Activated CD8-positive, alpha-beta T cell treated with anti-CD3 and anti-CD28 coated beads for 36 hours (primary cell): Measurements from ENCODE around the gene LYPD6. TPM values are rescaled to one million over a fixed set of nuclear protein-coding genes. Genes with fewer than 3 reads are reported as not detected.

Source experiments
- ATAC-seq: fragments of 200-7000 bp; cut with Tn5 transposase; one replicate; pipeline ENCODE4 v1.10.0; 2021; ENCODE audit warnings: mild to moderate bottlenecking, moderate library complexity
- CTCF ChIA-PET: fragments of 350-600 bp; sonication (Branson Sonifier 250); formaldehyde crosslinking; loops from one replicate; lab custom pipeline; 2021; ENCODE audit warnings: antibody characterized with exemption; lab: Charles Lee
- POLR2A ChIA-PET: fragments of 350-600 bp; sonication (Branson Sonifier 250); formaldehyde crosslinking; loops from one replicate; lab custom pipeline; 2021; ENCODE audit warnings: antibody characterized with exemption; lab: Charles Lee
- DNase-seq: peaks from one replicate; pipeline ENCODE4 v3.0.0-alpha.2; 2020
- H3K27ac Mint-ChIP-seq: one replicate; pipeline ENCODE4 v1.8.0; 2021; ENCODE audit warnings: mild to moderate bottlenecking, mixed read lengths
- H3K27me3 Mint-ChIP-seq: one replicate; pipeline ENCODE4 v1.8.0; 2021; ENCODE audit warnings: mixed read lengths
- H3K36me3 Mint-ChIP-seq: one replicate; pipeline ENCODE4 v1.8.0; 2021; ENCODE audit warnings: low read depth, mixed read lengths
- H3K4me1 Mint-ChIP-seq: one replicate; pipeline ENCODE4 v1.8.0; 2021; ENCODE audit warnings: low read depth, mixed read lengths
- H3K4me3 Mint-ChIP-seq: one replicate; pipeline ENCODE4 v1.8.0; 2021; ENCODE audit warnings: mild to moderate bottlenecking, moderate library complexity, mixed read lengths
- H3K9me3 Mint-ChIP-seq: one replicate; pipeline ENCODE4 v1.8.0; 2021; ENCODE audit warnings: mixed read lengths
- intact Hi-C: fragments of 100-400 bp; cut with micrococcal nuclease; formaldehyde crosslinking; loops from one replicate; pipeline ENCODE4 v1.10.0; 2022
- total RNA-seq, 2 experiments: library from RNA; stranded (reverse); gene quantifications; one replicate each; pipeline ENCODE4 v1.2.3, GENCODE V29; 2021
- TF ChIP-seq, protein P1 (sequence below): fragments of 200-600 bp; IDR thresholded peaks from one replicate; pipeline ENCODE4 v1.8.0; 2022; ENCODE audit warnings: antibody characterized with exemption, mild to moderate bottlenecking

LYPD6 gene
- total RNA-seq, 2 experiments from 2014 or later = not detected

DNA sequence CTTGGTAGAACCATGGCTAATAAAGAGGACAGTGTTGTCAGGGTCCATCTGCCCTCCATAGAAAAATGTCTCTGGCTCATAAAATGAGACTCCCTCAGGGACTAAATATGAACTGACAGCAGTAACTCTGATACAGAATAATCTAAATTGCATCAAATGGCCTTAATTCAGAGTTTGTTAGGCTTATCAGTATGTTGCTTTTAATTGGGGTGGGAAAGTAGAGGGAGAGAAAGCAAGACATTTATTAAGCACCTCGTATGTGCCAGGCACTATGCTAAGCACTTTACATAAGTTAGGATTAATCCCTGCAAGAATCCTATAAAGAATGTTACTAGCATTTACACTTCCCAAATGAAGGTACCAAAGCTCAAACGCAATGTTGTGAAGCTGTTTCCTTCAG is 142.0 kb downstream of the LYPD6 start:
- Mint-ChIP-seq H3K27me3 (no peaks in the 10 kb centered on the region), H3K9me3 (no peaks in the 10 kb centered on the region), H3K4me1 (no peaks in the 10 kb centered on the region), H3K4me3 (no peak overlapping the region), H3K36me3 (no peaks in the 10 kb centered on the region), H3K27ac (no peak overlapping the region)
- DNase-seq = no peak
- intact Hi-C loops = no loop called here
- TF ChIP-seq, protein P1, sequence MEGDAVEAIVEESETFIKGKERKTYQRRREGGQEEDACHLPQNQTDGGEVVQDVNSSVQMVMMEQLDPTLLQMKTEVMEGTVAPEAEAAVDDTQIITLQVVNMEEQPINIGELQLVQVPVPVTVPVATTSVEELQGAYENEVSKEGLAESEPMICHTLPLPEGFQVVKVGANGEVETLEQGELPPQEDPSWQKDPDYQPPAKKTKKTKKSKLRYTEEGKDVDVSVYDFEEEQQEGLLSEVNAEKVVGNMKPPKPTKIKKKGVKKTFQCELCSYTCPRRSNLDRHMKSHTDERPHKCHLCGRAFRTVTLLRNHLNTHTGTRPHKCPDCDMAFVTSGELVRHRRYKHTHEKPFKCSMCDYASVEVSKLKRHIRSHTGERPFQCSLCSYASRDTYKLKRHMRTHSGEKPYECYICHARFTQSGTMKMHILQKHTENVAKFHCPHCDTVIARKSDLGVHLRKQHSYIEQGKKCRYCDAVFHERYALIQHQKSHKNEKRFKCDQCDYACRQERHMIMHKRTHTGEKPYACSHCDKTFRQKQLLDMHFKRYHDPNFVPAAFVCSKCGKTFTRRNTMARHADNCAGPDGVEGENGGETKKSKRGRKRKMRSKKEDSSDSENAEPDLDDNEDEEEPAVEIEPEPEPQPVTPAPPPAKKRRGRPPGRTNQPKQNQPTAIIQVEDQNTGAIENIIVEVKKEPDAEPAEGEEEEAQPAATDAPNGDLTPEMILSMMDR = no peak
- no peak for ATAC-seq
- POLR2A ChIA-PET = no interaction called here
- CTCF ChIA-PET = no interaction called here

DNA sequence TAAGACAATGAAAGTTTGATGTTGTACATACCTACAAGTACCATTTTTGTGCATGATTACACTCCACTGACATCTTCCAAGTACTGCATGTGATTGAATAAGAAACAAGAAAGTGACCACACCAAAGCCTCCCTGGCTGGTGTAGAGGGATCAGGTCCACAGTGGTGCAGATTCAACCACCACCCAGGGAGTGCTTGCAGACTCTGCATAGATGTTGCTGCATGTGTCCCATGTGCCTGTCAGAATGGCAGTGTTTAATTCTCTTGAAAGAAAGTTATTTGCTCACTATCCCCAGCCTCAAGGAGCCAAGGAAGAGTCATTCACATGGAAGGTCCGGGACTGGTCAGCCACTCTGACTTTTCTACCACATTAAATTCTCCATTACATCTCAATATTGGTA is 142.7 kb downstream of the LYPD6 start:
- Mint-ChIP-seq H3K9me3 (no peaks in the 10 kb centered on the region), H3K27ac (no peak overlapping the region), H3K36me3 (no peaks in the 10 kb centered on the region), H3K27me3 (no peaks in the 10 kb centered on the region), H3K4me1 (no peaks in the 10 kb centered on the region), H3K4me3 (no peak overlapping the region)
- intact Hi-C loops = no loop called here
- CTCF ChIA-PET = no interaction called here
- TF ChIP-seq, protein P1 = no peak
- DNase-seq = no peak
- POLR2A ChIA-PET = no interaction called here
- no peak for ATAC-seq

GRCh38 chr2:149473521-149473920 is 143.1 kb downstream of the LYPD6 start:
- CTCF ChIA-PET = no interaction called here
- Mint-ChIP-seq H3K9me3 (no peaks in the 10 kb centered on the region), H3K36me3 (no peaks in the 10 kb centered on the region), H3K4me1 (no peaks in the 10 kb centered on the region), H3K27me3 (no peaks in the 10 kb centered on the region), H3K27ac (no peak overlapping the region), H3K4me3 (no peak overlapping the region)
- TF ChIP-seq, protein P1 = no peak
- no peak for DNase-seq
- no peak for ATAC-seq
- intact Hi-C loops = no loop called here
- POLR2A ChIA-PET = no interaction called here

DNA sequence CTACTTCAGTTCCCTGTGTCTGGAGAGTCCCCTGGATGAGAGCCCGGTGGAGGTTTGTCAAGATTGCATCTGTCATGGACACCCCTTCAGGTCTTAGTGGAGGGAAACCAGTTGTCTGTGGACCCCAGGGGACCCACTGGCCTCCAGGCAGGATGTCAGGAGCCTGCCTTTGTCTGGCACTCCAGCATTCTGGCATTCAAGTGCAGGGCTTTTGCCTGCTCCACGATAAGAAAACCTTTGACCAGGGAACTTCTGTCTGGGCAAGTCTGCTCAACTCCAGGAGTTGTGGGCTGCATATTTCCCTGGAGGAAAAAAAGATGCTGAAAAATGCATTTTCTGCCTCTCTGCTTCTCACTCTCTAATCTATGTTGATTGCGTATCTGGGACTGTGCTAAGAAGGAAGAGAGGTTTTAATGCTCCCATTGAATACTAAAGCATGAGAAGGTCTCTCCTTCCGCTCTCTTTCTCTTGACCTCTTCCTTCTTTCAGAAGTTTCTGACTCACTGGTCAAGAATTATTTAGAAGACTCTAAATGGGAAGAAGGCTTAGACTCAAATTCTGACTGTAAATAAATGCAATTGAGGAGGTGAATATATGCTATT is 152.7 kb downstream of the LYPD6 start:
- ATAC-seq = no peak
- TF ChIP-seq, protein P1 = no peak
- Mint-ChIP-seq H3K4me3 (no peak overlapping the region), H3K9me3 (no peaks in the 10 kb centered on the region), H3K36me3 (no peaks in the 10 kb centered on the region), H3K4me1 (no peaks in the 10 kb centered on the region), H3K27ac (no peak overlapping the region), H3K27me3 (peaks cover 19% of the 10 kb centered on the region)
- no peak for DNase-seq
- ChIA-PET POLR2A (no interaction called here), CTCF (no interaction called here)
- intact Hi-C loops = no loop called here

- Mint-ChIP-seq H3K27ac (no peak overlapping the region), H3K4me1 (no peaks in the 10 kb centered on the region), H3K9me3 (no peaks in the 10 kb centered on the region), H3K4me3 (no peak overlapping the region), H3K36me3 (no peaks in the 10 kb centered on the region), H3K27me3 (peaks cover 13% of the 10 kb centered on the region)
- TF ChIP-seq, protein P1 = no peak
- ATAC-seq (no peak), DNase-seq (no peak)
- intact Hi-C loops = no loop called here
- POLR2A ChIA-PET = interaction anchor here (0.7 kb wide), 1 partner anchor 163 kb away, joined by 3 read pairs; no protein-coding TSS in a partner anchor
- CTCF ChIA-PET = no interaction called here
Observed at GRCh38 chr2:149486664-149487063, 156.3 kb downstream of the LYPD6 start.
